ENCODE results near the gene TNFRSF25. TPM values are rescaled to one million over a fixed set of nuclear protein-coding genes. Genes with fewer than 3 reads are reported as not detected.
"Not testable (repeated sequence)": the region's sequence is repeated elsewhere in the genome, so short reads cannot be mapped to it uniquely, and the experiment has no call there.

TNFRSF25 gene
- total RNA-seq, 2 donors from 2014 or later: 68.0 to 88.5 TPM

DNA sequence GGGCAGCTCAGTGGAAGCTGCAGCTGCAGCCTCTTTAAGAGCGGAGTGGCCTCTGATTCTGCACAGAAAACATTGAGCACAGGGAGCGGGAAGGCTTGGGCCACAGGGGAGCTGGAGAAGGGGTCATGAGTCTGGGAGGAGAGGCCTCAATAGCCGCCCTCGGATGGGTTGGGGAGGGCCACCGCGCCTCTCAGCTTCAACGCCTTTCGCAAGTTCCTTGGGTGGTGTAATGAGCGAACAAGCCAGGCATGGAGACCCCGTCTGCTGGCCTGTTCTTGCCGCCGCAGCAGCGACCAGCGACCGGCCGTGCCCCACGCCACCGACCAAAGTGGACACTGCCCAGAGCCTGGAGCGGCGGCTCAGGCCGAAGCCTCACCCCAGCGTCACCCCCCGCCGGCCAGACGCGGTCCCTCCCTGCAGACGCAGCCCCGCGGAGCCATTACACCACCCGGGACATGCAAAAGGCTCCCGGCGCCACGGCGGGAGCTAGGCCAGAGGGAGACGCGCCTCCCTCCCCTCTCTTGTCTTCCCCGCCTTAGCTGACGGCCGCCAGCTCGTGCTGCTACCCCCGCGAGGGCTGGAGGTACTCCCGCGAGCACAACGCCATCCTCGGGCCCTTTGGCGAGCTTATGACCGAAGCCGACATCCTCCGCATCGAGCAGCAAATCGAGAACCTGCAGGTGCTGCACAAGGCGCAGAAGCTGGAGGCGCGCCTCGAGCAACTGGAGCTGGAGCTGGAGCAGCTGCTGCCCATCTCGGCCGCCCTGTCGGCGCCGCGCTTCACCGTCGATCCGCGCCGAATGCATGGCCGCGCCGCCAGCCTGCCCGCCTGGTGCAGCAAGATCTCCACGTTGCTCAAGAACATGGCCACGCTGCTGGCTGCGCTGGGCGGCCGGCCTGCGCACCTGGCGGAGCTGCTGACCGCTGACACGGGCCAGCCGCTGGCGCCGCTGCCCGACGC is 11.8 kb downstream of the TNFRSF25 start:
- H3K36me3 Mint-ChIP-seq; H3K27ac Mint-ChIP-seq; H3K9me3 Mint-ChIP-seq; DNase-seq (ENCODE audit: low spot score in 2 of 2): not testable (repeated sequence)
- ATAC-seq: peak in 1 of 2 donors; percentile 21

DNA sequence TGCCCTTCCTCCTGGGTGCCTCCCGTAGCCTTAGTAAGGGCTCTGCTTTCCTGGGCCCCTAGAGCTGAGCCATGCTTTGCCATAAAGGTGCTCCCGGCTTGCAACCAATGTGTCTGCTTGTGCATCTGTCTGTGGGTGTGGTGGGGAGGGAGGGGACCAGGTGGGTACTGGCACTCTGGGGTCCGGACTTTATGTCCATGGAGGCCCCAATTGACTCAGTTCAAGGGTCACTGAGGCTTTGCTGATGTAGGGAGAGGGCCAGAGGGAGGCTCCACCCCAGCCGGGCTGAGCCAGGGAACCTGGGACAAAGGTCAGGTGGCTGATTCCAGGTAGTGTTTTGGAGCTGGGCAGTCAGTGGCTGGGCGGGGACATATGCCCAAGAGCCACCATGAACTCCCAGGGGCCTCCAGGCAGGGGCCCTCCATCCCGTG is 15.0 kb downstream of the TNFRSF25 start:
- no peak overlapping the region for H3K27ac Mint-ChIP-seq
- peaks cover 0 to 6% of the 10 kb centered on the region in 2 donors for H3K36me3 Mint-ChIP-seq
- ATAC-seq: no peak
- no peak for DNase-seq (ENCODE audit: low spot score in 2 of 2)
- H3K9me3 Mint-ChIP-seq: no peaks in the 10 kb centered on the region

DNA sequence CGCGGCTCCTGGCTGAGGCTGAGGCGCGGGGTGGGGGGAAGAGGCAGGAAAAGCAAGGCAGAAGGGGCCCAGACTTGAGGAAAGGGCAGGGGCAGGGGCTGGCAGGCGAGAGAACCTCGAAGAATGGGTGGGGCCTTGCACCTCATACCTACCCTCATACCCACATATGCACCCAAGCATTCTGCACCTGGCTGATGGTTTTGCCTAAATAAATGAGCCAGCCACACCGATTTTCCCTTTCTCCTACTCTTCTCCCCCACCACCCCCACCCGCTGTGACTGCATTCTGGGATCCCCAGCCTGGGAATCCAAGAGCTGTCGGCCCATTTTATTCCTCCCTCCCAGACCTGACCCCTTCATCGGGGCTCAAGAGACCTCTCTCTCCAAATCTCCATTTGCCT is 15.5 kb downstream of the TNFRSF25 start:
- H3K9me3 Mint-ChIP-seq; DNase-seq (ENCODE audit: low spot score in 2 of 2); H3K27ac Mint-ChIP-seq; H3K36me3 Mint-ChIP-seq; ATAC-seq: not testable (repeated sequence)

DNA sequence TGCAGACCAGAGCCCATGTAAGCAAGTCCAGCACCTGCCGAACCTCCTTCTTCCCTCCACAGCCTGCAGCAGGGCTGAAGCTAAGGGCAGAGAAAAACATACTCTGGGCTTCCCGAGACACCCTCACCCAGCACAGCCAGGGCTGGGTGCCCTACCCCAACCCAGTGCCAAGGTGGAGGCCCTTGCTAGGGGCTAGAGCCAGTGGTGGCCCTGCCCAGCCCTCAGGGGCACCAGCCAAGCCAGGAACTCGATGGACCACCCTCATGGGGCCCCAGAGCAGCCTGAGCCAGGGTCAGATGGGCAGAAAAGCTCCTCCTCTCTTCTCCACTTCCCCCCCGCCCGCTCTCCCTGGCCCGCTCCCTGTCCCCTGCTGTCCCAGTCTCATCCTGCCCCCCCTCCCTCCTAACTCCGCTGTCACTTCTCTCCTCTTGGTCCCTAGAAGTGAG is 15.9 kb downstream of the TNFRSF25 start:
- no peak for ATAC-seq
- Mint-ChIP-seq H3K27ac (no peak overlapping the region), H3K9me3 (no peaks in the 10 kb centered on the region), H3K36me3 (peaks cover 0 to 6% of the 10 kb centered on the region in 2 donors)
- no peak for DNase-seq (ENCODE audit: low spot score in 2 of 2)

- peak; percentile 42 for ATAC-seq
- H3K27ac Mint-ChIP-seq: no peak overlapping the region
- H3K36me3 Mint-ChIP-seq: peaks cover 0 to 6% of the 10 kb centered on the region in 2 donors
- DNase-seq (ENCODE audit: low spot score in 2 of 2): no peak
- no peaks in the 10 kb centered on the region for H3K9me3 Mint-ChIP-seq
Measured at GRCh38 chr1:6448749-6449631, 17.0 kb downstream of the TNFRSF25 start.

DNA sequence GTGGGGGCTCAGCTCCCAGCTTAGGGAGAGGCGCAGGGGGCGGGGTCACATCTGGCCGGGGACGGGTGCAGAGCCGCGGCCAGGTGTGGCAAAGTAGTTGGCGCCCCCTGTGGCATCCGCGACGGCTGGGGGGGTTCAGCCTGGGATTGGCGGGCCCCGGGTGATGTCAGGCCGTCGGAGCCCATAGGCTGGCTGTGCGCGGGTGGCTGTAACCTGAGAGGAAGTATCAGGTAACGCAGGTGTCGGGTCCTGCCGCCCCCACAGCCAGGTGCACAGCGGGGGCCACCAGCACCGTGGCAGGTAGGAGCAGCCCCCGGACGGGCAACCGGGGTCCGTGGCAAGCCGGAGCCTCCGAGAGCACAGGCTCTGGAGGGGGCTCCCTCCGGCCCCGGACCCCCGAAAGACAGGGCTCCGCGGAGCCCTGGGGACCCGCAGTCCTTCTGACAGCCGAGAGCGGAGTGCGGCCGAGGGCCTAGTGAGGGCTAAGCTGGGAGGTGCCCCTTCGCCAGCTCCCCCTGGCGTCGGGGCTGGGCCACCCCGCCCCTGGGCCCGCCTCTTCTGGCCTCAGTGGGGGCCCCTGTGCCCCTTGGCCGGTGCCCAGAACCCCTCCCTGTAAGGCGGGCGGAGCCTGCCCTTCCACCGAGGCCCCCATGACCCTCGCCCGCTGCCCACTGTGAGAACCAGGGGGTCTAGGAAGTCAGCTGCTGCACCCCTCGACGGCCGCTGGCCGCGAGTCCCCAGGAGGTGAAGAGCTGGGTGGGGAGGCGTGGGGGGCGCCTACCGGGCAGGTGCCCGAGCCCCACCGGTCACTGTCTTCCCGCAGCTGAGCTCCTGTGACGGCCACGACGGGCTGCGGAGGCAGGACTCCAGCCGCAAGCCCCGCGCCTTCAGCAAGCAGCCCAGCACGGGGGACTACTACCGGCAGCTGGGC is 17.9 kb downstream of the TNFRSF25 start:
- DNase-seq (ENCODE audit: low spot score in 2 of 2) (no peak), ATAC-seq (peak in 1 of 2 donors; percentile 24)
- Mint-ChIP-seq H3K9me3 (no peaks in the 10 kb centered on the region), H3K36me3 (peaks cover 0 to under 1% of the 10 kb centered on the region in 2 donors), H3K27ac (no peak overlapping the region)

DNA sequence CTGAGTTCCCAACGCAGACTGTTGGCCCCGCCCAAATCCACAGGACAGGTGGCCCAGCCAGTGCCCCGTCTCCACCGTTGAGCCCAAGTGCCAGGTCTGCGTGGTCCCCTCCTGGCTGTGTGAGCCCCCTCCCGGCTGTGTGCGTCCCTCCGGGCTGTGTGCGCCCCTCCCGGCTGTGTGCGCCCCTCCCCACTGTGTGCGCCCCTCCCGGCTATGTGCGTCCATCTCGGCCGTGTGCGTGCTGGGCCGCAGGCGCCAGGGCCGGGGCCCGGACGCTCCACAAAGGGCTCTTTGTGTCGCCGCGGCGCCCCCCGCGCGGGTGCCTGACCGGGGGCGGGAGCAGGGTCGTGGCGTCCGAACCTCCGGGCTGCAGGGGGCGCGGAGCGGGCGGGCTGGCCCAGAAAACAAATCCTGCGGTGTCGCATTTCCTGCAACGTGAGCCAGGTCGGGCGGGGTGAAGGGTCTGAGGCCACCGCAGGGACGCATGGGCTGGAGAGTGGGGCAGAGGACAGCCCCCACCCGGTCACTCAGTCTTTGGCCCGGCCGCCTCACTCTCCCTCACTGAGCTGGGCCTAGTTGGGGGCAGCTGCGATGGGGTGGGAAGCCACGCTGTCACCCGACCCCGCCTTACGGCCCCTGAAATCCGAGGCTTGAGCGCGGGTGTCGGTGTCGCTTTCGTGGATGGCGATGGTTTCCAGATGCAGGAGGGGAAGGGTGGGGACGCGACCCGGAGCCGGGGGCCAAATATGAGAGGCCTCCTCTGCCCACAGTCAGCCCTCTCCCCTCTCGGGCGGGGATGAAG is 18.8 kb downstream of the TNFRSF25 start:
- Mint-ChIP-seq H3K27ac (no peak overlapping the region), H3K9me3 (no peaks in the 10 kb centered on the region), H3K36me3 (no peaks in the 10 kb centered on the region)
- no peak for ATAC-seq
- DNase-seq (ENCODE audit: low spot score in 2 of 2): no peak

- ATAC-seq: no peak
- Mint-ChIP-seq H3K27ac (no peak overlapping the region), H3K36me3 (no peaks in the 10 kb centered on the region), H3K9me3 (no peaks in the 10 kb centered on the region)
- no peak for DNase-seq (ENCODE audit: low spot score in 2 of 2)
Measured at GRCh38 chr1:6446665-6447015, 19.3 kb downstream of the TNFRSF25 start.

DNA sequence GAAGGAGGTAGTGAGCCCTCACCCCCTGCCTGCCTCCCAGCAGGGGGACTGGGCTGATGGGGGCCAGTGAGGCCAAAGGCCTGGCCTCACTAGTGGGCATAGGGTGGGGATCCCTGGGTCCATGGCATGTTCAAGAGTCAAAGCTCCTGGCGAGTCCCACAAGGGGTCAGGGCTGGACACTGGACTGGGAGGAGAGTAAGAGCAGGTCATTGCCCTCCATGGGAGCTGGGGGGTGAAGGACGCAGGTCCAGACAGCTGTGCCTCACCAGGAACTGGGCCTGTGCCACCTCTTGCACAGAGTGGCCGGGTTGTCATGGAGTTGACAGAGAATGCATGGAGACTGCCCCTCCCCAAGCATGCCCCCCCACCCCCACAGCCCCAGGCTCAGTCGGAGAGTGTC is 20.0 kb downstream of the TNFRSF25 start:
- H3K9me3 Mint-ChIP-seq; DNase-seq (ENCODE audit: low spot score in 2 of 2); ATAC-seq; H3K36me3 Mint-ChIP-seq; H3K27ac Mint-ChIP-seq: not testable (repeated sequence)

- H3K36me3 Mint-ChIP-seq: no peaks in the 10 kb centered on the region
Measured at GRCh38 chr1:6445062-6445763, 20.8 kb downstream of the TNFRSF25 start.

GRCh38 chr1:6444377-6444776 is 21.6 kb downstream of the TNFRSF25 start:
- no peak overlapping the region for H3K27ac Mint-ChIP-seq
- H3K36me3 Mint-ChIP-seq: no peaks in the 10 kb centered on the region
- ATAC-seq: no peak
- no peaks in the 10 kb centered on the region for H3K9me3 Mint-ChIP-seq
- DNase-seq (ENCODE audit: low spot score in 2 of 2): no peak

More at GRCh38 chr1:6445062-6445763, 20.8 kb downstream of the TNFRSF25 start:
- no peaks in the 10 kb centered on the region for H3K9me3 Mint-ChIP-seq
- ATAC-seq: peak; percentile 34 to 36
- DNase-seq (ENCODE audit: low spot score in 2 of 2): peak in 1 of 2 donors; percentile 53
- H3K27ac Mint-ChIP-seq: no peak overlapping the region

GRCh38 chr1:6443339-6444115 is 22.4 kb downstream of the TNFRSF25 start:
- H3K36me3 Mint-ChIP-seq: no peaks in the 10 kb centered on the region

DNA sequence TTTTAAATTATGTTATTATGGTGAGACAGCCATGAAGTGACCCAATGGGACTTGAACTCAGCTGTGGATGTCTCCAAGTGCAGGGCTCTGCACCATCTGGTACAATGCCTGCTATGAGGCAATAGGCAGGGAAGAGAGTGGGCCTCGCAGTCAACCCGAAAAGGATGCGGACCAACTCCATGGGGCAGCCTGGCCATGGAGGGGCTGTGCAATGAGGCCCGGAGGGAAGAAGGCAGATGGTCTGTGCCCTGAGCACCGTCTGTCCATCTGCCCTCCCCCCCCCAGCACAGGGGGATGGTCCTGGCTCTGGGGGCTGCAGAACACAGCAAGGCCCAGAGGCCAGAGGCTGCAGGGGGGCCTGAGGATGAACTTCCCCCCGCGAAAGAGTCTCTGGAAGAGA is 24.4 kb downstream of the TNFRSF25 start:
- ATAC-seq: no peak
- DNase-seq (ENCODE audit: low spot score in 2 of 2): no peak
- H3K9me3 Mint-ChIP-seq: no peaks in the 10 kb centered on the region
- H3K27ac Mint-ChIP-seq: no peak overlapping the region
- no peaks in the 10 kb centered on the region for H3K36me3 Mint-ChIP-seq

More at GRCh38 chr1:6443339-6444115, 22.4 kb downstream of the TNFRSF25 start:
- DNase-seq (ENCODE audit: low spot score in 2 of 2): no peak
- ATAC-seq: no peak
- no peak overlapping the region for H3K27ac Mint-ChIP-seq
- no peaks in the 10 kb centered on the region for H3K9me3 Mint-ChIP-seq

Data from activated naive CD4-positive, alpha-beta T cell treated with anti-CD3 and anti-CD28 coated beads, Interleukin-2, amount 50 U/mL, for 72 hours (primary cell).